Activated CD8-positive, alpha-beta T cell treated with anti-CD3 and anti-CD28 coated beads for 36 hours (primary cell): ENCODE measurements around the gene TMPRSS13. TPM values are rescaled to one million over a fixed set of nuclear protein-coding genes. Genes with fewer than 3 reads are reported as not detected.

Experiments
- ATAC-seq: fragments of 200-7000 bp; cut with Tn5 transposase; one replicate; pipeline ENCODE4 v1.10.0; 2021; ENCODE audit warnings: mild to moderate bottlenecking, moderate library complexity
- CTCF ChIA-PET: fragments of 350-600 bp; sonication (Branson Sonifier 250); formaldehyde crosslinking; loops from one replicate; lab custom pipeline; 2021; ENCODE audit warnings: antibody characterized with exemption; lab: Charles Lee
- POLR2A ChIA-PET: fragments of 350-600 bp; sonication (Branson Sonifier 250); formaldehyde crosslinking; loops from one replicate; lab custom pipeline; 2021; ENCODE audit warnings: antibody characterized with exemption; lab: Charles Lee
- DNase-seq: peaks from one replicate; pipeline ENCODE4 v3.0.0-alpha.2; 2020
- H3K27ac Mint-ChIP-seq: one replicate; pipeline ENCODE4 v1.8.0; 2021; ENCODE audit warnings: mild to moderate bottlenecking, mixed read lengths
- H3K27me3 Mint-ChIP-seq: one replicate; pipeline ENCODE4 v1.8.0; 2021; ENCODE audit warnings: mixed read lengths
- H3K36me3 Mint-ChIP-seq: one replicate; pipeline ENCODE4 v1.8.0; 2021; ENCODE audit warnings: low read depth, mixed read lengths
- H3K4me1 Mint-ChIP-seq: one replicate; pipeline ENCODE4 v1.8.0; 2021; ENCODE audit warnings: low read depth, mixed read lengths
- H3K4me3 Mint-ChIP-seq: one replicate; pipeline ENCODE4 v1.8.0; 2021; ENCODE audit warnings: mild to moderate bottlenecking, moderate library complexity, mixed read lengths
- H3K9me3 Mint-ChIP-seq: one replicate; pipeline ENCODE4 v1.8.0; 2021; ENCODE audit warnings: mixed read lengths
- CTCF ChIP-seq: fragments of 200-600 bp; IDR thresholded peaks from one replicate; pipeline ENCODE4 v1.8.0; 2022; ENCODE audit warnings: antibody characterized with exemption, mild to moderate bottlenecking
- intact Hi-C: fragments of 100-400 bp; cut with micrococcal nuclease; formaldehyde crosslinking; loops from one replicate; pipeline ENCODE4 v1.10.0; 2022
- total RNA-seq, 2 experiments: library from RNA; stranded (reverse); gene quantifications; one replicate each; pipeline ENCODE4 v1.2.3, GENCODE V29; 2021

Gene TMPRSS13
- total RNA-seq, 2 experiments from 2014 or later: 3.5 to 4.7 TPM

GRCh38 chr11:117941976-117942654 is 12.9 kb upstream of the TMPRSS13 start:
- TF ChIP-seq CTCF: no peak
- no peak overlapping the region for H3K4me3 Mint-ChIP-seq
- H3K27me3 Mint-ChIP-seq: no peaks in the 10 kb centered on the region
- no peak for ATAC-seq
- peaks cover 1% of the 10 kb centered on the region for H3K9me3 Mint-ChIP-seq
- intact Hi-C loops: no loop called here
- no peaks in the 10 kb centered on the region for H3K36me3 Mint-ChIP-seq
- ChIA-PET CTCF (interaction anchor here (1.0 to 7.2 kb wide), 8 partner anchors 9 to 135 kb away, joined by 4 to 205 read pairs (median 50); partner anchors contain the start of genes FXYD2 and TMPRSS13), POLR2A (interaction anchor here (0.8 to 1.9 kb wide), 5 partner anchors 10 to 123 kb away, joined by 3 to 4 read pairs (median 3); no protein-coding TSS in a partner anchor)
- no peak overlapping the region for H3K27ac Mint-ChIP-seq
- H3K4me1 Mint-ChIP-seq: peaks cover 37% of the 10 kb centered on the region
- no peak for DNase-seq

- ChIA-PET CTCF (interaction anchor here (1.0 to 7.2 kb wide), 3 partner anchors 99 to 134 kb away, joined by 5 to 205 read pairs (median 9); no protein-coding TSS in a partner anchor), POLR2A (interaction anchor here (0.8 to 1.6 kb wide), 4 partner anchors 21 to 122 kb away, joined by 3 to 4 read pairs (median 3); no protein-coding TSS in a partner anchor)
- Mint-ChIP-seq H3K27ac (no peak overlapping the region), H3K4me1 (peaks cover 36% of the 10 kb centered on the region), H3K27me3 (no peaks in the 10 kb centered on the region), H3K4me3 (no peak overlapping the region), H3K36me3 (no peaks in the 10 kb centered on the region), H3K9me3 (peaks cover 1% of the 10 kb centered on the region)
- ATAC-seq (no peak), DNase-seq (no peak)
- TF ChIP-seq CTCF: no peak
- intact Hi-C loops: no loop called here
Measured at GRCh38 chr11:117941163-117941707, 12.0 kb upstream of the TMPRSS13 start.

GRCh38 chr11:117940736-117941135 is 11.5 kb upstream of the TMPRSS13 start:
- H3K36me3 Mint-ChIP-seq: no peaks in the 10 kb centered on the region
- DNase-seq (no peak), ATAC-seq (no peak)
- peaks cover 1% of the 10 kb centered on the region for H3K9me3 Mint-ChIP-seq
- POLR2A ChIA-PET: interaction anchor here (1.2 kb wide), 1 partner anchor 21 kb away, joined by 3 read pairs; no protein-coding TSS in a partner anchor
- intact Hi-C loops: no loop called here
- peaks cover 33% of the 10 kb centered on the region for H3K4me1 Mint-ChIP-seq
- CTCF ChIA-PET: interaction anchor here (1.0 to 1.4 kb wide), 2 partner anchors 97 to 113 kb away, joined by 3 to 5 read pairs; no protein-coding TSS in a partner anchor
- H3K4me3 Mint-ChIP-seq: no peak overlapping the region
- no peak for TF ChIP-seq CTCF
- H3K27me3 Mint-ChIP-seq: no peaks in the 10 kb centered on the region
- H3K27ac Mint-ChIP-seq: no peak overlapping the region

- intact Hi-C loops: no loop called here
- ATAC-seq (no peak), DNase-seq (no peak)
- Mint-ChIP-seq H3K27ac (no peak overlapping the region), H3K36me3 (no peaks in the 10 kb centered on the region), H3K4me3 (no peak overlapping the region), H3K4me1 (peaks cover 44% of the 10 kb centered on the region), H3K27me3 (no peaks in the 10 kb centered on the region), H3K9me3 (no peaks in the 10 kb centered on the region)
- POLR2A ChIA-PET: interaction anchor here (0.6 to 1.0 kb wide), 3 partner anchors 10 to 101 kb away, joined by 3 to 4 read pairs (median 3); no protein-coding TSS in a partner anchor
- TF ChIP-seq CTCF: no peak
- CTCF ChIA-PET: interaction anchor here (1.1 to 13.1 kb wide), 9 partner anchors 8 to 261 kb away, joined by 3 to 172 read pairs (median 4); no protein-coding TSS in a partner anchor
Measured at GRCh38 chr11:117936973-117937372, 7.8 kb upstream of the TMPRSS13 start.
